Suprapubic skin (tissue), 4 donors: Measurements from ENCODE around the gene PPP1R3C. TPM values are rescaled to one million over a fixed set of nuclear protein-coding genes. Genes with fewer than 3 reads are reported as not detected.

ENCODE experiments used
- DNase-seq, 2 donors: peaks; one replicate each; pipeline ENCODE4 v3.0.0-alpha.2; 2019; ENCODE audit warnings: low spot score in 2 of 2
- H3K27ac ChIP-seq: fragments of 200-600 bp; sonication (generic); one replicate; pipeline ENCODE4 v1.5.1; 2019
- H3K27me3 ChIP-seq: fragments of 200-600 bp; sonication (generic); one replicate; pipeline ENCODE4 v1.5.1; 2019
- H3K36me3 ChIP-seq: fragments of 200-600 bp; sonication (generic); one replicate; pipeline ENCODE4 v1.5.1; 2019
- H3K4me1 ChIP-seq: fragments of 200-600 bp; sonication (generic); one replicate; pipeline ENCODE4 v1.5.1; 2019
- H3K4me3 ChIP-seq: fragments of 200-600 bp; sonication (generic); one replicate; pipeline ENCODE4 v1.5.1; 2019; ENCODE audit warnings: mild to moderate bottlenecking
- H3K9me3 ChIP-seq: fragments of 200-600 bp; sonication (generic); one replicate; pipeline ENCODE4 v1.5.1; 2019
- EP300 ChIP-seq: sonication (generic); formaldehyde crosslinking; IDR thresholded peaks from one replicate; pipeline ENCODE4 v1.6.1; 2017; ENCODE audit warnings: antibody characterized with exemption
- POLR2A ChIP-seq, 2 donors: fragments of 450-650 bp; IDR thresholded peaks; one replicate each; pipeline ENCODE4 v1.6.1; 2017; ENCODE audit warnings: antibody characterized with exemption in 2 of 2, mild to moderate bottlenecking in 2 of 2, moderate library complexity in 2 of 2
- POLR2AphosphoS5 ChIP-seq, 3 donors: sonication (generic); formaldehyde crosslinking; IDR thresholded peaks; one replicate each; pipeline ENCODE4 v1.6.1; 2017; ENCODE audit warnings: antibody characterized with exemption in 3 of 3
- WGBS: methylation state at CpG from one replicate; pipeline ENCODE4 v1.1.5; 2018; 5-methylcytosine and 5-hydroxymethylcytosine counted together
- total RNA-seq, 4 donors: library from RNA; depleted of rRNA; stranded (reverse); fragments of >200 nt; gene quantifications; one replicate each; pipeline ENCODE4 v1.1.0, GENCODE V29; 2016
- TF ChIP-seq, protein P1 (sequence below), 2 donors: fragments of 200-600 bp in 1 of 2; fragments of 450-650 bp in 1 of 2; sonication (generic) in 1 of 2; IDR thresholded peaks; one replicate each; pipeline ENCODE4 v1.5.1; 2016 to 2019; ENCODE audit warnings: antibody characterized with exemption in 2 of 2, mild to moderate bottlenecking in 1 of 2, moderate library complexity in 1 of 2

PPP1R3C gene
- total RNA-seq, 4 donors from 2014 or later = 4.8 to 10.3 (median 6.3) TPM

DNA sequence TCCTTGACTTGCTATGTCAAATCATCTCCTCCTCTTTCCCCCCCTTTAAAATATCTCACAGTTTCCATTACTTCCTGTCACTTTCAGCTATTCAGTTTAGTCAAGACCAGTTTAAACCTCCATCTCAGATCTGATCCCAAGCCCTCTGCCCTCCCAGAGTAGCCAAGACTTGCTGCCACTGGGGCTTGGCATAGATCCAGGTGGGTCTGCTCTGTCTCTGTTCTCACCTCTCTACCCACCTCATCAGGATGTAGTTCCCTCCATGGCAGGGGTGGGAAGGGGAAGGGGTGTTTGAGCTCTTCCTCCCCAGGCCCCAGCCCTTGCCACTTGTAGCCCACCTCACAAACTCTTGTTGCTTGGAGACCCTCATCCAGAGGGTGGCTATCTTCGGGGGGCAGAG is 22.0 kb downstream of the PPP1R3C start:
- no peak for DNase-seq
- H3K27me3 ChIP-seq = no peaks in the 10 kb centered on the region
- no peak overlapping the region for H3K27ac ChIP-seq
- H3K4me3 ChIP-seq = no peak overlapping the region
- WGBS = no CpG with 5 or more reads among the region's 1 CpG
- TF ChIP-seq POLR2AphosphoS5 (IDR thresholded peaks at IDR 0.05) (no peak), EP300 (no peak)
- H3K9me3 ChIP-seq = no peaks in the 10 kb centered on the region
- H3K4me1 ChIP-seq = peaks cover 31% of the 10 kb centered on the region
- no peaks in the 10 kb centered on the region for H3K36me3 ChIP-seq

- Histone ChIP-seq H3K4me1 (peaks cover 31% of the 10 kb centered on the region), H3K27ac (no peak overlapping the region), H3K4me3 (no peak overlapping the region), H3K9me3 (no peaks in the 10 kb centered on the region), H3K27me3 (no peaks in the 10 kb centered on the region), H3K36me3 (no peaks in the 10 kb centered on the region)
- no peak for TF ChIP-seq POLR2A (IDR thresholded peaks at IDR 0.05)
- TF ChIP-seq POLR2AphosphoS5 (IDR thresholded peaks at IDR 0.05) = no peak
- no peak for TF ChIP-seq EP300
- TF ChIP-seq, protein P1, sequence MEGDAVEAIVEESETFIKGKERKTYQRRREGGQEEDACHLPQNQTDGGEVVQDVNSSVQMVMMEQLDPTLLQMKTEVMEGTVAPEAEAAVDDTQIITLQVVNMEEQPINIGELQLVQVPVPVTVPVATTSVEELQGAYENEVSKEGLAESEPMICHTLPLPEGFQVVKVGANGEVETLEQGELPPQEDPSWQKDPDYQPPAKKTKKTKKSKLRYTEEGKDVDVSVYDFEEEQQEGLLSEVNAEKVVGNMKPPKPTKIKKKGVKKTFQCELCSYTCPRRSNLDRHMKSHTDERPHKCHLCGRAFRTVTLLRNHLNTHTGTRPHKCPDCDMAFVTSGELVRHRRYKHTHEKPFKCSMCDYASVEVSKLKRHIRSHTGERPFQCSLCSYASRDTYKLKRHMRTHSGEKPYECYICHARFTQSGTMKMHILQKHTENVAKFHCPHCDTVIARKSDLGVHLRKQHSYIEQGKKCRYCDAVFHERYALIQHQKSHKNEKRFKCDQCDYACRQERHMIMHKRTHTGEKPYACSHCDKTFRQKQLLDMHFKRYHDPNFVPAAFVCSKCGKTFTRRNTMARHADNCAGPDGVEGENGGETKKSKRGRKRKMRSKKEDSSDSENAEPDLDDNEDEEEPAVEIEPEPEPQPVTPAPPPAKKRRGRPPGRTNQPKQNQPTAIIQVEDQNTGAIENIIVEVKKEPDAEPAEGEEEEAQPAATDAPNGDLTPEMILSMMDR (IDR thresholded peaks at IDR 0.05) = no peak
- DNase-seq = no peak
- 84% methylated on average over 4 of the region's 4 CpGs for whole genome bisulfite sequencing
These were observed 22.4 kb downstream of the PPP1R3C start for GRCh38 chr10:91610444-91610843.

DNA sequence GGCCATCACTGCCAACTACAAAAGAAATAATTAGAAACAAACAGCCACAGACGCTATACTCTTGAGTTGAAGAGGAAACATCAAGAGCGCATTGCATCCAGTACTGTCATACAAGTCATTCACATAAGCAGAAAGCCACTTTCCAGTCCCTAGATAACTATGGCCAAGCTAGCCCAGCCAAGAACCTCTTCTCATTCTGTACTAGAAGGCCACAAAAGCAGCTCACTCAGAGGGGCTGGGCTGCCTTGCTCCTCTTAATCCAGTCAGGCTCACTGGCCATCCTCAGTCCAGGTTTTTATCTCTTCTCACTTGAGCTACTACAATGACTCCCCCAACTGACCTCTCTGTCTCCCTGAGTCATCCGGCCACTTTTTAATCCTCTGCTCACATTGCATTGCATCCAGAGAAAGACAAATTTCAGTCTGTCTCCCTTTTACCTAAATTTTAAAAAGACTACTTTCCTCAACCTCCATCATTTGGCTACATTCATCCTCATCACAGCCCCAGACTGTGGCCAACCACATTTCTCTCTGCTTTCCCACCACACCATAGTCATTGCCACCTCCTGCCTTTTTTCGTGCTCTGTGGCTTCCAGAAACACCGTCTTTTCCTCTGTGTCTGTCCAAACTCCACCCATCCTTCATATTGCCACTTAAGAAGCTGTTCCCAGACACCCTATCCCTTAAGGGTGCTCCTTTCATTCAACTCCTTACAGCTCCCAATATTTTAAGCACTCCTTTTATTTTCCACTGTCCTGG is 25.0 kb downstream of the PPP1R3C start:
- WGBS = 43% methylated on average over 5 of the region's 5 CpGs

DNA sequence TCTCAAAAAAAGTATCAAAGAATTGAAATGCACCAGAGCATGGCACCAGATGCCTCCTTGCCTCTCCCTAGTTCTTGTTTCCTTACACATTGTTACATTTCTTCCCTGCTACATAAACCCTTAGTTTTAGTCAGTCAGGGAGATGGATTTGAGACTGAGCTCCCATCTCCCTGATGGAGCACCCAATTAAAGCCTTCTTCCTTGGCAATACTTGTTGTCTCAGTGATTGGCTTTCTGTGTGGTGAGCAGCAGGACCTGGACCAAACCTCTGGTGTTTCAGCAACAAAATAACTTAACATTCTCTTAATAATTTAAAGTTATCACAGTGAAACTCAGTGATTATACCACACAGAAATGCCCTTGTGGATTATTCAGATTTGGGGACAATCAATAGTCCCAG is 26.9 kb downstream of the PPP1R3C start:
- peaks cover 41% of the 10 kb centered on the region for H3K4me1 ChIP-seq
- no peak for DNase-seq
- H3K9me3 ChIP-seq = no peaks in the 10 kb centered on the region
- H3K36me3 ChIP-seq = no peaks in the 10 kb centered on the region
- H3K27ac ChIP-seq = no peak overlapping the region
- no peak overlapping the region for H3K4me3 ChIP-seq
- no peaks in the 10 kb centered on the region for H3K27me3 ChIP-seq
- TF ChIP-seq, protein P1 (IDR thresholded peaks at IDR 0.05) = no peak
- TF ChIP-seq POLR2AphosphoS5 (IDR thresholded peaks at IDR 0.05) (no peak), EP300 (no peak)

More for the DNA sequence above, 25.0 kb downstream of the PPP1R3C start:
- TF ChIP-seq EP300 = no peak
- TF ChIP-seq POLR2AphosphoS5 (IDR thresholded peaks at IDR 0.05) = no peak
- TF ChIP-seq POLR2A (IDR thresholded peaks at IDR 0.05) = no peak
- TF ChIP-seq, protein P1 (IDR thresholded peaks at IDR 0.05) = no peak
- no peak for DNase-seq
- peaks cover 38% of the 10 kb centered on the region for H3K4me1 ChIP-seq
- no peaks in the 10 kb centered on the region for H3K36me3 ChIP-seq
- H3K27me3 ChIP-seq = no peaks in the 10 kb centered on the region
- no peak overlapping the region for H3K4me3 ChIP-seq
- H3K9me3 ChIP-seq = no peaks in the 10 kb centered on the region
- H3K27ac ChIP-seq = peak overlapping the region; percentile 48

- peaks cover 41% of the 10 kb centered on the region for H3K4me1 ChIP-seq
- WGBS = 66% methylated on average over 3 of the region's 3 CpGs
These were observed 28.0 kb downstream of the PPP1R3C start for GRCh38 chr10:91604553-91605534.

More at GRCh38 chr10:91604553-91605534, 28.0 kb downstream of the PPP1R3C start:
- no peaks in the 10 kb centered on the region for H3K36me3 ChIP-seq
- peak overlapping the region; percentile 40 for H3K27ac ChIP-seq
- H3K9me3 ChIP-seq = no peaks in the 10 kb centered on the region
- H3K27me3 ChIP-seq = no peaks in the 10 kb centered on the region
- DNase-seq = no peak
- TF ChIP-seq POLR2AphosphoS5 (IDR thresholded peaks at IDR 0.05) (no peak), POLR2A (IDR thresholded peaks at IDR 0.05) (no peak), EP300 (no peak)
- TF ChIP-seq, protein P1 (IDR thresholded peaks at IDR 0.05) = no peak
- H3K4me3 ChIP-seq = no peak overlapping the region
